Activated T-helper 1 cell treated with Interleukin-2 at 50 U/mL for 16 hours (primary cell): Measurements from ENCODE around the gene FXYD1.
A peak's percentile ranks its signal among the peaks of the same experiment; 100 is the strongest.

Experiments
- DNase-seq: peaks from one replicate; pipeline ENCODE4 v3.0.0-alpha.2; 2020; ENCODE audit warnings: low read depth

Gene FXYD1

GRCh38 chr19:35107545-35107944 is 31.1 kb upstream of the FXYD1 start:
- DNase-seq, result no peak

GRCh38 chr19:35108730-35109129 is 29.9 kb upstream of the FXYD1 start:
- no peak for DNase-seq

- DNase-seq, result no peak
These were observed 29.1 kb upstream of the FXYD1 start for GRCh38 chr19:35109395-35110112.

- DNase-seq, result no peak
These were observed 27.6 kb upstream of the FXYD1 start for GRCh38 chr19:35110974-35111373.

GRCh38 chr19:35112995-35113688 is 25.5 kb upstream of the FXYD1 start:
- DNase-seq, result no peak

GRCh38 chr19:35114353-35115176 is 24.1 kb upstream of the FXYD1 start:
- DNase-seq, result peak; percentile 44

- no peak for DNase-seq
These were observed 23.3 kb upstream of the FXYD1 start, which contains the start of gene FXYD3 for GRCh38 chr19:35115177-35115951. TSS of gene FXYD3 (plus strand) at chr19:35115823. CDS start at chr19:35119377, 3,554 bp downstream.

GRCh38 chr19:35116072-35116801 is 22.4 kb upstream of the FXYD1 start:
- no peak for DNase-seq

GRCh38 chr19:35117116-35117515 is 21.5 kb upstream of the FXYD1 start:
- no peak for DNase-seq

- no peak for DNase-seq
These were observed 20.8 kb upstream of the FXYD1 start for GRCh38 chr19:35117799-35118198.

- DNase-seq, result no peak
These were observed 20.2 kb upstream of the FXYD1 start for GRCh38 chr19:35118268-35119020.

GRCh38 chr19:35119091-35119490 is 19.5 kb upstream of the FXYD1 start:
- DNase-seq, result no peak

GRCh38 chr19:35119578-35120155 is 19.0 kb upstream of the FXYD1 start:
- no peak for DNase-seq

GRCh38 chr19:35120492-35120891 is 18.1 kb upstream of the FXYD1 start:
- DNase-seq, result no peak

GRCh38 chr19:35120898-35121297 is 17.7 kb upstream of the FXYD1 start:
- DNase-seq, result no peak

- DNase-seq, result no peak
These were observed 15.7 kb upstream of the FXYD1 start for GRCh38 chr19:35122687-35123551.

- DNase-seq, result no peak
These were observed 15.1 kb upstream of the FXYD1 start for GRCh38 chr19:35123573-35123972.

- DNase-seq, result peak; percentile 76
These were observed 14.2 kb upstream of the FXYD1 start for GRCh38 chr19:35124098-35125060.
